ENCODE results near the gene RELCH. TPM values are rescaled to one million over a fixed set of nuclear protein-coding genes. Genes with fewer than 3 reads are reported as not detected.

RELCH gene
- total and polyA plus RNA-seq, 2 of the 13 experiments (the other 11 are each of a cell fraction or from before 2014, with no cell fraction given), result 5.6 to 31.7 TPM

GRCh38 chr18:62337336-62337735 lies 150.3 kb downstream of the RELCH start (continued):
- no peak for TF ChIP-seq MLX (CRISPR knock-in tag; IDR thresholded peaks at IDR 0.05)
- no peak for TF ChIP-seq JUN (CRISPR knock-in tag; IDR thresholded peaks at IDR 0.05)
- TF ChIP-seq, protein P1, sequence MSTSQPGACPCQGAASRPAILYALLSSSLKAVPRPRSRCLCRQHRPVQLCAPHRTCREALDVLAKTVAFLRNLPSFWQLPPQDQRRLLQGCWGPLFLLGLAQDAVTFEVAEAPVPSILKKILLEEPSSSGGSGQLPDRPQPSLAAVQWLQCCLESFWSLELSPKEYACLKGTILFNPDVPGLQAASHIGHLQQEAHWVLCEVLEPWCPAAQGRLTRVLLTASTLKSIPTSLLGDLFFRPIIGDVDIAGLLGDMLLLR (CRISPR knock-in tag; IDR thresholded peaks at IDR 0.05), result no peak
- no peak for TF ChIP-seq MIXL1 (CRISPR knock-in tag; IDR thresholded peaks at IDR 0.05)
- no peak for TF ChIP-seq RFX1 (IDR thresholded peaks at IDR 0.05)

GRCh38 chr18:62338446-62339105 lies 151.5 kb downstream of the RELCH start:
- FAIRE-seq (no peak), DNase-seq (ENCODE audit: low spot score) (no peak), ATAC-seq (no peak)
- no peak overlapping the region for H3K4me2 ChIP-seq (ENCODE audit: low read depth, low read length)
- no peaks in the 10 kb centered on the region for H3K27me3 ChIP-seq (ENCODE audit: control insufficient read depth in 1 of 2, insufficient read depth in 2 of 2, low read length in 2 of 2)
- H3K36me3 ChIP-seq (replicated peaks in 1 of 2; ENCODE audit: control insufficient read depth in 1 of 2, insufficient read depth in 2 of 2, low read length in 2 of 2), result no peaks in the 10 kb centered on the region; a peak in 1 of 5 replicates
- in situ Hi-C loops (cut with HindIII; ENCODE audit: extremely low pct_ligation_motif_present, low pct_unique_long_range_greater_than_20kb), result no loop called here
- no peak overlapping the region for H3K27ac ChIP-seq (ENCODE audit: extremely low read length, insufficient read depth, low read length)
- H3K4me3 ChIP-seq (replicated peaks in 1 of 3; ENCODE audit: insufficient read depth in 1 of 3, low read depth in 2 of 3, low read length in 3 of 3), result no peak overlapping the region
- no peak overlapping the region for H2AFZ ChIP-seq (ENCODE audit: low read length)
- no peaks in the 10 kb centered on the region for H3K9me3 ChIP-seq (ENCODE audit: low read length)
- POLR2A ChIA-PET, result no interaction called here
- BruUV-seq (replicated peaks), result no TSS peak
- H4K20me1 ChIP-seq (ENCODE audit: insufficient read depth, low read length), result no peaks in the 10 kb centered on the region
- CTCF ChIA-PET (ENCODE audit: low intra/inter-chr PET ratio, low total read pairs), result no interaction called here
- H3K4me1 ChIP-seq (ENCODE audit: insufficient read depth, low read length), result no peaks in the 10 kb centered on the region
- H3K79me2 ChIP-seq (ENCODE audit: insufficient read depth, low read length), result no peaks in the 10 kb centered on the region
- 92% methylated on average over 10 of the region's 10 CpGs for WGBS (ENCODE audit: low lambda C conversion rate)
- H3K9ac ChIP-seq (ENCODE audit: insufficient read depth, low read depth, low read length), result no peak overlapping the region
- intact Hi-C loops (cut with micrococcal nuclease; ENCODE audit: unreplicated experiment), result no loop called here
- TF ChIP-seq U2AF1 (optimal IDR thresholded peaks at IDR 0.05; ENCODE audit: low read depth, low read length) (no peak), PHF5A (CRISPR knock-in tag; IDR thresholded peaks at IDR 0.05; ENCODE audit: low read depth, unreplicated experiment) (no peak), PPARG (CRISPR knock-in tag; conservative IDR thresholded peaks at IDR 0.05) (no peak), ZFX (CRISPR knock-in tag; IDR thresholded peaks at IDR 0.05; ENCODE audit: low read depth) (no peak), ZBTB3 (CRISPR knock-in tag; IDR thresholded peaks at IDR 0.05; ENCODE audit: borderline replicate concordance, low read depth) (no peak), ZNF552 (CRISPR knock-in tag; IDR thresholded peaks at IDR 0.05; ENCODE audit: borderline replicate concordance) (no peak), RFX3 (CRISPR knock-in tag; IDR thresholded peaks at IDR 0.05) (no peak), NFE2 (CRISPR knock-in tag; IDR thresholded peaks at IDR 0.05) (no peak), ZNF713 (CRISPR knock-in tag; IDR thresholded peaks at IDR 0.05) (no peak), ZNF362 (CRISPR knock-in tag; IDR thresholded peaks at IDR 0.05; ENCODE audit: borderline replicate concordance) (no peak)
- TF ChIP-seq, protein P2, sequence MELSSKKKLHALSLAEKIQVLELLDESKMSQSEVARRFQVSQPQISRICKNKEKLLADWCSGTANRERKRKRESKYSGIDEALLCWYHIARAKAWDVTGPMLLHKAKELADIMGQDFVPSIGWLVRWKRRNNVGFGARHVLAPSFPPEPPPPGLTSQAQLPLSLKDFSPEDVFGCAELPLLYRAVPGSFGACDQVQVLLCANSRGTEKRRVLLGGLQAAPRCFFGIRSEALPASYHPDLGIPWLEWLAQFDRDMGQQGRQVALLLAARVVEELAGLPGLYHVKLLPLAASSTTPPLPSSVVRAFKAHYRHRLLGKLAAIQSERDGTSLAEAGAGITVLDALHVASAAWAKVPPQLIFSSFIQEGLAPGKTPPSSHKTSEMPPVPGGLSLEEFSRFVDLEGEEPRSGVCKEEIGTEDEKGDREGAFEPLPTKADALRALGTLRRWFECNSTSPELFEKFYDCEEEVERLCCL (CRISPR knock-in tag; IDR thresholded peaks at IDR 0.05; ENCODE audit: borderline replicate concordance), result no peak
- TF ChIP-seq, protein P3, sequence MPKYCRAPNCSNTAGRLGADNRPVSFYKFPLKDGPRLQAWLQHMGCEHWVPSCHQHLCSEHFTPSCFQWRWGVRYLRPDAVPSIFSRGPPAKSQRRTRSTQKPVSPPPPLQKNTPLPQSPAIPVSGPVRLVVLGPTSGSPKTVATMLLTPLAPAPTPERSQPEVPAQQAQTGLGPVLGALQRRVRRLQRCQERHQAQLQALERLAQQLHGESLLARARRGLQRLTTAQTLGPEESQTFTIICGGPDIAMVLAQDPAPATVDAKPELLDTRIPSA (CRISPR knock-in tag; IDR thresholded peaks at IDR 0.05; ENCODE audit: borderline replicate concordance), result no peak
- TF ChIP-seq, protein P4, sequence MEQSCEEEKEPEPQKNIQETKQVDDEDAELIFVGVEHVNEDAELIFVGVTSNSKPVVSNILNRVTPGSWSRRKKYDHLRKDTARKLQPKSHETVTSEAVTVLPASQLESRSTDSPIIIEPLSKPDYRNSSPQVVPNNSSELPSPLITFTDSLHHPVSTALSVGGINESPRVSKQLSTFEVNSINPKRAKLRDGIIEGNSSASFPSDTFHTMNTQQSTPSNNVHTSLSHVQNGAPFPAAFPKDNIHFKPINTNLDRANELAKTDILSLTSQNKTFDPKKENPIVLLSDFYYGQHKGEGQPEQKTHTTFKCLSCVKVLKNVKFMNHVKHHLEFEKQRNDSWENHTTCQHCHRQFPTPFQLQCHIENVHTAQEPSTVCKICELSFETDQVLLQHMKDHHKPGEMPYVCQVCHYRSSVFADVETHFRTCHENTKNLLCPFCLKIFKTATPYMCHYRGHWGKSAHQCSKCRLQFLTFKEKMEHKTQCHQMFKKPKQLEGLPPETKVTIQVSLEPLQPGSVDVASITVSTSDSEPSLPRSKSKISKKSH (CRISPR knock-in tag; IDR thresholded peaks at IDR 0.05; ENCODE audit: borderline replicate concordance), result no peak
